ENCODE data around the gene RUSC2.

GRCh38 chr9:35518981-35519679, 29.2 kb downstream of the RUSC2 start:
- TF ChIP-seq, protein P1, sequence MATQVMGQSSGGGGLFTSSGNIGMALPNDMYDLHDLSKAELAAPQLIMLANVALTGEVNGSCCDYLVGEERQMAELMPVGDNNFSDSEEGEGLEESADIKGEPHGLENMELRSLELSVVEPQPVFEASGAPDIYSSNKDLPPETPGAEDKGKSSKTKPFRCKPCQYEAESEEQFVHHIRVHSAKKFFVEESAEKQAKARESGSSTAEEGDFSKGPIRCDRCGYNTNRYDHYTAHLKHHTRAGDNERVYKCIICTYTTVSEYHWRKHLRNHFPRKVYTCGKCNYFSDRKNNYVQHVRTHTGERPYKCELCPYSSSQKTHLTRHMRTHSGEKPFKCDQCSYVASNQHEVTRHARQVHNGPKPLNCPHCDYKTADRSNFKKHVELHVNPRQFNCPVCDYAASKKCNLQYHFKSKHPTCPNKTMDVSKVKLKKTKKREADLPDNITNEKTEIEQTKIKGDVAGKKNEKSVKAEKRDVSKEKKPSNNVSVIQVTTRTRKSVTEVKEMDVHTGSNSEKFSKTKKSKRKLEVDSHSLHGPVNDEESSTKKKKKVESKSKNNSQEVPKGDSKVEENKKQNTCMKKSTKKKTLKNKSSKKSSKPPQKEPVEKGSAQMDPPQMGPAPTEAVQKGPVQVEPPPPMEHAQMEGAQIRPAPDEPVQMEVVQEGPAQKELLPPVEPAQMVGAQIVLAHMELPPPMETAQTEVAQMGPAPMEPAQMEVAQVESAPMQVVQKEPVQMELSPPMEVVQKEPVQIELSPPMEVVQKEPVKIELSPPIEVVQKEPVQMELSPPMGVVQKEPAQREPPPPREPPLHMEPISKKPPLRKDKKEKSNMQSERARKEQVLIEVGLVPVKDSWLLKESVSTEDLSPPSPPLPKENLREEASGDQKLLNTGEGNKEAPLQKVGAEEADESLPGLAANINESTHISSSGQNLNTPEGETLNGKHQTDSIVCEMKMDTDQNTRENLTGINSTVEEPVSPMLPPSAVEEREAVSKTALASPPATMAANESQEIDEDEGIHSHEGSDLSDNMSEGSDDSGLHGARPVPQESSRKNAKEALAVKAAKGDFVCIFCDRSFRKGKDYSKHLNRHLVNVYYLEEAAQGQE (IDR thresholded peaks at IDR 0.05; ENCODE audit: insufficient read depth in 1 of 2, low read depth in 2 of 2, low read length in 2 of 2): no peak
- TF ChIP-seq POLR2AphosphoS5 (IDR thresholded peaks at IDR 0.05; ENCODE audit: low read depth, low read length) (no peak), SIN3A (IDR thresholded peaks at IDR 0.05; ENCODE audit: borderline replicate concordance, insufficient read depth, low read length) (no peak)
